Activated CD8-positive, alpha-beta memory T cell treated with anti-CD3 and anti-CD28 coated beads, Interleukin-2, amount 50 U/mL, for 24 hours (primary cell): ENCODE measurements around the gene PTOV1.
"Not testable (repeated sequence)": the region's sequence is repeated elsewhere in the genome, so short reads cannot be mapped to it uniquely, and the experiment has no call there.

ENCODE experiments used
- DNase-seq: peaks from one replicate; pipeline ENCODE4 v3.0.0-alpha.2; 2020; ENCODE audit errors: extremely low read depth

The PTOV1 gene

DNA sequence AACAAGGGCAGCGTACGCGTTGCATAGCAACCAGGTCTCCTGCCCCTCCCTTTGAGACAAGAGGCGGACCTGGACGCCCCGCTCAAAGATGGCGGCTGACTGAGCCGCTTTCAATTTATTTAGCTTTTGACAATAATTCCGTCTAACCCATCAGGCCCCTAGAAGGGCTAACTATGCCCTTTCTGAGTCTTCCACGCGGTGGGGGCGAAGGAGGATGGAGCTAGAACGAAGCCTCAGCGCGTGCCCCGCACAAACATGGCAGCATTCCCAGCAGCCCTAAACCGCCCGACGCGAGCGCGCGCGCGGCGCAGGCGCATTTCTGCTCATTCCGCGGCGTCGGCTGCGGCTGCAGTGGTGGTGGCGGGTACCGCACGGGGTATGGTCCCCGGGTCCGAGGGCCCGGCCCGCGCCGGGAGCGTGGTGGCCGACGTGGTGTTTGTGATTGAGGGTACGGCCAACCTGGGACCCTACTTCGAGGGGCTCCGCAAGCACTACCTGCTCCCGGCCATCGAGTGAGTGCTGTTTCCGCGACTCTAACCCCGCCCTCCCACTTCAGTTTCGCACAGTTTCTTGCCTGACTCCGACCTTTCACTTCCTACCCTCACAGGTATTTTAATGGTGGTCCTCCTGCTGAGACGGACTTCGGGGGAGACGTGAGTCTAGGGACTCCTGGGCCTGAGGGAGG lies 32.9 kb upstream of the PTOV1 start, which contains the start of gene MED25:
Gene MED25, plus strand, starts transcription at position 326 of the 685 bp plus-strand sequence. Its CDS starts 53 bp downstream, at position 379.
- DNase-seq = peak; percentile 66

DNA sequence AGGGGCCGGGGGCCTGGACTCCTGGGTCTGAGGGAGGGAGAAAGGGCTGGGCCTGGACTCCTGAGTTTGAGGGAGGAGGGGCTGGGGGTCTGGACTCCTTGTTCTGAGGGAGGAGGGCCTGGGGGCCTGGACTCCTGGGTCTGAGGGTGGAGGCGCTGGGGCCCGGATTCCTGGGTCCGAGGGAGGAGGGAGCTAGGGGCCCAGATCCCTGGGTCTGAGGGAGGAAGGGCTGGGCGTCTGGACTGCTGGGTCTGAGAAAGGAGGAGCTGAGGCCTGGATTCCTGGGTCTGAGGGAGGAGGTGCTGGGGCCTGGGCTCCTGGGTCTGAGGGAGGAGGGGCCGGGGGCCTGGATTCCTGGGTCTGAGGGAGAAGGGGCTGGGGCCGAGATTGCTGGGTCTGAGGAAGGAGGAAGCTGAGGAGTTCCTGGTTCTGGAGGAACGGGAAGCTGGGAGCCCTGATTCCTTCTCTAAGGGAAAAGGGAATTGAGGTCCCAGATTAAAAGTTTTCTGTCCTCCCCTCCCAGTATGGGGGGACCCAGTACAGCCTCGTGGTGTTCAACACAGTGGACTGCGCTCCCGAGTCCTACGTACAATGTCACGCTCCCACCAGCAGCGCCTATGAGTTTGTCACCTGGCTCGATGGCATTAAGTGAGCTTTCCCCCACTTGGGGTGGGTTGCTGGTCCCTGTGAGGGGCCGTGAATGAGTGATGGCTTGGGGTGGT lies 32.1 kb upstream of the PTOV1 start:
- DNase-seq = no peak

DNA sequence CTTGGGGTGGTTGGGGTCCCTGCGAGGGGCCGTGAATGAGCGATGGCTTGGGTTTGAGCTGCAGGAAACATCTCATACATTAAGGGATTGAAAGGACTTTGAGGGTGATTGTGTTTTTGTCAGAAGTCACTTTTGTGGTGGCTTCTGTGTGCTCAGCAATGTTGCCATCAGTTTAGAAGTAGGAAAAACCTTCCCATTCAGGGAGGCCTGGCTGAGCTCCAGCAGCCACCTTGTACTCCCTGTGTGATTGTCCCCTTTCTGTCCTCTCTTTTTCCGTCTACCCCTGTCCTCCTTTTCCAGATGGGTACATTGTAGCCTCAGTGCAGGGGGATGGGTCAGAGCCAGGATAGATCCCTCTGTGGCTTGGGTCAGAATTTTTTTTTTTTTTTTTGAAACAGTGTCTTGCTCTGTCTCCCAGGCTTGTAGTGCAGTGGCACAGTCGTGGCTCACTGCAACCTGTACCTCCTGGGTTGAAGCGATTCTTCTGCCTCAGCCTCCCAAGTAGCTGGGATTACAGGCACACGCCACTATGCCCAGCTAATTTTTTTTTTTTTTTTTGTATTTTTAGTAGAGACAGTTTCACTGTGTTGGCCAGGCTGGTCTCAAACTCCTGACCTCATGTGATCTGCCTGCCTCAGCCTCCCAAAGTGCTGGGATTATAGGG lies 31.4 kb upstream of the PTOV1 start:
- DNase-seq = not testable (repeated sequence)

DNA sequence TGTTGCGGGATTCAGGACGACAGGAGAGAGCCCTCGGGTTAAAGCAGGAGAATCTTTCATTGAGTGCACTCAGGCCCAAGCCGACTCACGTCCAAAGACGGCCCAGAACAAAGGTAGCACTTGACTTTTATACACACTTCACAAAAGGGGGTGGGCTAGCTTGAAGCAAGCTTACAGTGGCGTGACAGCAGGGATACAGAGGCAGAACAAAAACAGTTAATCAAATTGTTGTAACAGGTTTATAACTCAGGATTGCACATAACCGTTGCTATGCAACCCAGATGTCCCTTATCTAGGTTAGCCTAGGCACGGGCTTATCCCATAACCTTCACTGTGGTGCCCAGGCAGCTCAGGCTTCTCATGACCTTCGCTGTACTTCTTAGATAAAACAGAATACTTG lies 30.8 kb upstream of the PTOV1 start:
- DNase-seq = no peak

DNA sequence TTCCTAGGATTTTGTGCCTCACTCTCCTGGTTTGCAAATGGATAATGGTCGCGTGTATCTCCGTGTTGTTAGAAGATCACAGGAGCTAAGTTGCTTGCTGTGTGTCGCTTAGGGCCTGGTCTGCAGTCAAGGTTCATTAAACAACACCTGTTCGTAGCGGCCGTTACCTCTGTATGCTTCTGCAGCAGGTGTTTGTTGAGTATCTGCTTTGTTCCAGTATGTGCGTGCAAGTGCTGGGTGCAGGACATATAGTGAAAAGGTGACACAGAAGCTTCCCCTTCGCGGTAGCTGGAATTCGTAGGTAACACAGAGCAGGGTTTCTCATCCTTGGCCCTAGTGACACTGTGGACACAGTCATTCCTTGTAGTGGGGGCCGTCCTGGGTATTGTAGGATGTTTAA lies 27.5 kb upstream of the PTOV1 start:
- DNase-seq = no peak

DNA sequence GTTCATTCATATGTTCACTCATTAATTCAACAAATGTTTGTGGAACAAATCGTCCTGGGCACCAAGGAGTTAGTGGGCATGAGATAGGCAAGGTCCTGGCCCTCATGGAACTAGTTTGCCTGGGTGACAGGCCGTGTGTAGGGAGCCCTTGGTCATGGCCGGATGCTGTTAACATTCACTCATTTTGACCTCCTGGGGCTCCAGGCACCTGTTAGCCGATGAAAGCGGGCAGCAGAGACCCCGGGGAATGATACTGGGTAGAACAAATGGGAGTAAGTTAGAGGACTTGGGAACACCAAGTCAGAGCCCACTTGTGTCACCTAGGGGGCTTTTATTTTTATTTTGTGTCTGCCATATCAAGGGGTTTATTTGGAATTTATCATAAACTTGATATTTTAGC lies 26.3 kb upstream of the PTOV1 start:
- no peak for DNase-seq

DNA sequence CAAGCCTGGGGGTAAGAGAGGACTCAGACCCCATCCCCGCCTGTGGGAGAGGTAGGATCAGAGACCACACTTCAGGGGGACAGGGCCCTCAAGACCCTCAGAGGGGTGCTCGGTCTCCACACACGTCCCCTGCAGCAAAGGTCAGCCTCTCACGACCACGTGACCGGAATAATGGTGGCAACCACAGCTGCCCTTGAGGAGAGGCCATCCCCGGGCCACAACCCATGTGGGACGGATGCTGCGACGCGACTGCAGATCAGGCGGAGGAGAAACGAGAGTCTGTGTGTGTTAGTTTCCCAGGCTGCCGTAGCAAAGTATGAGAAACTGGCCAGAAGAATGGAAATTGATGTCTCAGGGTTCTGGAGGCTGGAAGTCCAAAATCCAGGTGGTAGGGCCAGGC lies 23.9 kb upstream of the PTOV1 start:
- no peak for DNase-seq

DNA sequence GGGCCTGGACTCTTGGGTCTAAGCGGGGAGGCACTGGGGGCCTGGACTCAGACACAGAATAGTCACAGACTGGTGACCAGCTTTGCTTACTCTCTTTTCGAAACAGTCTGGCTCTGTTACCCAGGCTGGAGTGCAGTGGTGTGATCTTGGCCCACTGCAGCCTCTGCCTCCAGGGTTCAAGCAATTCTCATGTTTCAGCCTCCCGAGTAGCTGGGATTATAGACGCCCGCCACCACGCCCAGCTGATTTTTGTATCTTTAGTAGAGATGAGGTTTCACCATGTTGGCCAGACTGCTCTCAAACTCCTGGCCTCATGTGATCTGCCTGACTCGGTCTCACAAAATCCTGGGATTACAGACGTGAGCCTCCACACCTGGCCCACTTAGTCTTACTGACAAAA lies 21.8 kb upstream of the PTOV1 start:
- no peak for DNase-seq

DNA sequence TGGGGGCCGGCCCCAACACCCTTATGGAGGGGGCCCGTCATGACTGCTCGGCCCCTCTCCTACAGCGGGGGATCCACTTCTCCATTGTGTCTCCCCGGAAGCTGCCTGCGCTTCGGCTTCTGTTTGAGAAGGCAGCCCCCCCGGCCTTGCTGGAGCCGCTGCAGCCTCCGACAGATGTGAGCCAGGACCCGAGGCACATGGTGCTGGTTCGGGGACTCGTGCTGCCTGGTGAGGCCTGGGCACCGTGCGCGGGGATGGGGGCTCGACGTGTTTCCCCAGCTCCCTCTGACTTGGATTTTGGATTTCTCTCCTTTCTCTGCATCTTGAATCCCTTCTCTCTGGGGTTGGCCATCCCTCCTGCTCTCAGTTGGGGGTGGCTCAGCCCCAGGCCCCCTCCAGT lies 21.2 kb upstream of the PTOV1 start:
- DNase-seq = no peak

DNA sequence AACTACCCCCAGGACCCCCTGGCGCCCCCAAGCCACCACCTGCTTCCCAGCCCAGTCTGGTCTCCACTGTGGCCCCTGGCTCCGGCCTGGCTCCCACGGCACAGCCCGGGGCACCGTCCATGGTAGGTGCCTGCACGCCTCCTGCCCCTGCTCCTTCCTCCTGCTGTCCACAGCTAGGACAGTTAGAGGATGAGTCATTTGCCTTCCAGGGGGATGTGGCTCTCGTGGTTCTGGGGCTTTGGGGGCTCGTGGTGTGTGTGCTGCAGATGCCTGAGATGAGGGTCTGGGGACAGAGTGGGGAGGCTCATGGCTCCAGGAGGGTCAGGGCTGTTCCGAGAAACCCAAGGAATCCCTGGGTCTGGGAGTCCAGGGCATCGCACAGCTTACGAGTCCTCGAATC lies 20.2 kb upstream of the PTOV1 start:
- no peak for DNase-seq

DNA sequence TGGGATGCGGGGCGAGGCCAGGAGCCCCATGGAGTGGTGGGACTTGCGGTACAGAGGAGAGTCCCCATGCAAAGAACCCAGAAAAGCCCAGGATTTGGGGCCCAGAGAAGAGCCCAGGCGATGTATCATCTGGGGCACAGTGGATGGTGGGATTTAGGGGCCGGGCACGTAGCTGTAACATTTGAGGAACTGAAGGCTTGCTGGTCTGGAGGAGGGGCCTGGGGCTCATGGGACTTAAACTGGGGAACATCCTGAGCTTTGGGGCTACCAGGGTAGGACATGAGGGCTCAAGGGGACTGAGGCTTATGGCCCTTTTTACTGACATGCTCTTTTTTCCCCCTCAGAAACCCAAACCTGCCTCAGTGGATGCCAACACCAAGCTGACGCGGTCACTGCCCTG lies 19.4 kb upstream of the PTOV1 start:
- DNase-seq = no peak

DNA sequence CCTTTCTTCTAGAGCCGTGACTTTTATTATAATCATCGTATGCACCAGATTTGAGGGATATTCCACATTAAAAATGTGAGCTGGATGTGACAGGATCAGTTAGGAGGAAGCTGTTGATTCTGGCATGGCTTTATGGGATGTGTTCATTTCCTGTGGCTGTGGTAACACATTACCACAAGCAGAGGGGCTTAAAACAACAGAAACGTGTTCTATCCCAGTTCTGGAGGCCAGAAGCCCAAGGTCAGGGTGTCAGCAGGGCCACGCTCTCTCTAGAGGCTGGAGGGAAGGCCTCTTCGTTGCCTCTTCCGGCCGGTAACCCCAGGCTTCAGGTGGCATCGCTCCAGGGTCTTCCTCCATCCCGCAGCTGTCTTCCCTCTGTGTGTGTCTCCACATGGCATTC lies 18.4 kb upstream of the PTOV1 start:
- no peak for DNase-seq

DNA sequence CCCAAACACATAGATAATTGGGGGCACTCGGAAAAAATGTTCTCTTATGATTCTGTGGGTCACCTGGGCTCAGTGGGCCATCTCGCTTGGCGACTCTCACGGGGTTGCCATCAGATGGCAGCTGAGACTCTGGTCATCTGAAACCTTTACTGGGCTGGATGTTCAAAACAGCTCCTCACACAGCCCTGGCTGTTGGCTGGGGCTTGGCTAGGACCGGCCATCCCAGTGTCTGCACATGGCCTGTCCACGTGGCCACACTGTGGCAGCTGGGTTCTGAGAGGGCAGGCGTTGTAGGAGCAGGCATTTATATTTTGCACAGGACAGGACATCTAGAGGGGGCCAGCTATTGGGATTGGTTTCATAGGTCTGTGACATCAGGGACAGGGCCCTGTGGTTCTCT lies 17.4 kb upstream of the PTOV1 start:
- no peak for DNase-seq

DNA sequence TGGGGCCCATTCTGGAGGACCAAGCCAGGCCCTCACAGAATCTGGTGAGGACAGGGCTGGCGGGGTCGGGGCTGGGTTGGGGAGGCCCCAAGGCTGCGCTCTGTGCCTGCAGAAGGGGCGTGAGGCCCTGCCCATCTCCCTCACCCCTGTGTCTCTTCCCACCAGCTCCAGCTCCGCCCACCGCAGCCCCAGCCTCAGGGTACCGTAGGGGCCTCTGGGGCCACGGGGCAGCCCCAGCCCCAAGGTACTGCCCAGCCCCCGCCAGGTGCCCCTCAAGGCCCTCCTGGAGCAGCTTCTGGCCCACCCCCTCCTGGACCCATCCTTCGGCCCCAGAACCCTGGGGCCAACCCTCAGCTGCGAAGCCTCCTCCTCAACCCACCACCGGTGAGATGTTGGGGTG lies 15.4 kb upstream of the PTOV1 start:
- DNase-seq = no peak

DNA sequence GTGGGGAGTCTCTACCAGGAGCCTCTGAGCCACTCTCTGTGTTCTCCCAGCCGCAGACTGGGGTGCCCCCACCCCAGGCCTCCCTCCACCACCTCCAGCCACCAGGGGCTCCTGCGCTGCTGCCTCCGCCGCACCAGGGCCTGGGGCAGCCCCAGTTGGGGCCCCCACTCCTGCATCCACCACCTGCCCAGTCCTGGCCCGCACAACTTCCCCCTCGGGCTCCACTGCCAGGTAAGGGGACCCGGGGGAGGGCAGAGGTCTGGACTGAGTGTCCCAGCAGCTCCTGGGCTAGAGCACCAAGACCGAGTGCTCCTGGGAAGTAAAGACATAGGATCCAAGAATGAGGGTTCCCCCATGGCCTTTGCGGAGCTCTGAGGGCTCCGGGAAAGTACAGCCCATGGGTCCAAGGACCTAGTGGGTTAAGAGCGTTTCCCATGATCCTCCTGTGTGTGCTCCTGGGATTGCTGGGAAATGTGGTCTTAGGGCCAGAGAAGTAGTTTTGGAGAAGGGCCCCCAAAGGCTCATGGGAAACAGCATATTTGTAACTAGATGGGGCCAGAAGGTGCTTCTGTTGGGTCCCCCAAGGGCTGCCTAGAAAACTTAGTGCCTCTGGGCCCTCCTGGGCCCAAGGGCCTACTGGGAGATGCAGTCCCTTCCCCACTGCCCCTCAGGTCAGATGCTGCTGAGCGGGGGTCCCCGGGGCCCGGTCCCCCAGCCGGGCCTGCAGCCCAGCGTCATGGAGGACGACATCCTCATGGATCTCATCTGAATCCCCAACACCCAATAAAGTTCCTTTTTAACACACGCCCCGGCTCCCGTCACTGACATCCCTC lies 14.6 kb upstream of the PTOV1 start:
- DNase-seq = no peak

DNA sequence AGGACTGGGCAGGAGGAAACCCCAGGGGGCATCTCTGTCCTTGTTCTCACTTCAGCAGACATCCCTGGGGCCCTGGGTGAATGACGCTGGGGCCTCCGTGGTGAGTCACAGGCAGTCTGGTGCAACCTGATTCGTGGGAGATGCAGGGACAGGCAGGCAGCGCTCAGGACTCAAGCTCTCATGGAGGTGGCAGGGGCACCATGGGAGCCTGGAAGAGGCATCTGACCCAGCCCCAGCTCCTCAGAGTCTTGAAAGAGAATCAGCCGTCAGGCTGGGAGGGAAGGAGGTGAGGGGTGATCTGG lies 14.0 kb upstream of the PTOV1 start:
- no peak for DNase-seq

DNA sequence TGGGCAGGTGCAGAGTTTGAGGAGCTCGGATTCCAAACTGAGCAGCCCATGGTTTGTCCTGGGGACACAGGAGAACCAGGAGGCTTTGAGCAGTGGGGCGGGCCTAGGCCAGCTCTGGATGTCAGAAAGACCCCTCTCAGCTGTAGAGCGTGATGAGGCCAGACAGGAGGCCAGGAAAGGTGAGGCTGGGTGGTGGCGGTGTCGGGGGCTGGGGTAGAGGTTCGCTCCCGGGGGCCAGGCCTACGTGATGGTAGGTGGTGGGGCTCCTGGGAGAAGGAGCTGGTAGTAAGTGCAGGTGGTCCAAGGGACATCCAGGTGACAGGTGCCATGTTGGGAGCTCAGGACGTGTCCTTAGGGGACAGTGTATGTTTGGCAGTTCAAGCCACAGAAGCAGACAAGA lies 13.5 kb upstream of the PTOV1 start:
- DNase-seq = no peak

DNA sequence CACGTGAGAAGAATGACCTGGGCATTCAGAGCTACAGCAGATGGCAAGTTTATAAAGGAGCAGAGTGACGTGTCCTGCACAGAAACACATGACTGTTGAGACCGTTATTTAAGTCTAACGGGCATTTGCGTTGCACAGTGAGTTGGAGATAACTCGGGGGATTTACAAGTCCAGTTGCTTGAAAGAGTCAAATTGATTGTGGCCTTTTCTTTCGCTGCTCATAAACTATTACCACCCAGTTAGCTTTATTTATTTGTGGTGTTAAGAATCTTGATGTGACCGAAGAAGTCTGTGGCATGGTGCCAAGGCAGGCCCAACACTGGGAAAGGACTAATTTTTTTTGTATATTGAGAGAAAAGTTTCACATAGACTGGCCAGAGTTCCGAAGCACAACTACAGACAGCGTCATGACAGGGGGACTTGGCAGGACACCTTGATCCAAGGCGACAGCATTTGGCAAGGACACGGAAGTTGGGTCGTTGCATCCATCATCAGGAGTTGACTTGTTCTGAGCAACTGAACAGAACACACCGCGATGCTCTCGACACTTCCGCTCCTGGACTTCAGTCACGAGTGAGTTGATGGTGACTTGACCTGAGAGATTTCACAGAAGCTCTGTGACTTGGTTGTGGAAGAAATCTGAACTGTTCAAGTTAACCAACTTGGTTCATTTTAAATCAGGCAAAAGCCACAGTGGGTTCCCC lies 11.9 kb upstream of the PTOV1 start:
- DNase-seq = no peak

DNA sequence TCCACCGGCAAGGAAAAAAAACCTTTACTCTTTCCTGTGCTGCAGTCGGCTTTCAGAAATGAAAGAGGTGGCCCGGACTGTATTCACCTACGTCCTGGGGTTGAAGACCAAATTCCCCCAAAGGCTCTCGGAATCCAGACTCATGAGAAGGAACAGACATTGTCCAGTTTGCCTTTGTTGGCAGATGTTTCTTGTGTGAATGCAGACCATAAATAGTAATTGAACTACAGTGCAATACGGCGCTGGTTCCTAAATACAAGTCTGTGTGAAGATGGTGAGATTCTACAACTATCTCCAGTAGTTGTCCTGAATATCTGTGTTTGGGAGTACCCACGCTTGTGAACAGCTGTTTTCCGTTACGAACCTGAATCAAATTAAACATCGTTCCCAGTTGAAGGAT lies 11.2 kb upstream of the PTOV1 start:
- DNase-seq = no peak

DNA sequence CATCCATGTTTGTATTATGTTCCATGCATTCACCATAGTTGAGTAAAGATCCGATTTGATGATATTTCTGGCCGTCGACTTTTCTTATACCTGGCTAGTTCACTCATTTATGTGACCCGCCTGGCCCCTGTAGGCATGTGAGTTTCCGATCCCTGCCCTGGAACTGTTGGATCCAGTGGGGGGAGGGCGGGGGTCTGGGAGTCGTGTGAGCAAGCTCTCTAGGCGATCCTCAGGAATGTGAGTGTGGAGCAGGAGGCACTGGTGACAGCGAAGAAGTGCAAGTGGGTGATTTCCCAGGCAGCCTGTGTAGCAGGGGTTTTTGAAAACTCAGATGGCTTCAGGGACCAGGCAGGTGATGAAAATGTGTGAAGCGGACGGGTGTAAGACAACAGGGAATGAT lies 10.6 kb upstream of the PTOV1 start:
- no peak for DNase-seq

DNA sequence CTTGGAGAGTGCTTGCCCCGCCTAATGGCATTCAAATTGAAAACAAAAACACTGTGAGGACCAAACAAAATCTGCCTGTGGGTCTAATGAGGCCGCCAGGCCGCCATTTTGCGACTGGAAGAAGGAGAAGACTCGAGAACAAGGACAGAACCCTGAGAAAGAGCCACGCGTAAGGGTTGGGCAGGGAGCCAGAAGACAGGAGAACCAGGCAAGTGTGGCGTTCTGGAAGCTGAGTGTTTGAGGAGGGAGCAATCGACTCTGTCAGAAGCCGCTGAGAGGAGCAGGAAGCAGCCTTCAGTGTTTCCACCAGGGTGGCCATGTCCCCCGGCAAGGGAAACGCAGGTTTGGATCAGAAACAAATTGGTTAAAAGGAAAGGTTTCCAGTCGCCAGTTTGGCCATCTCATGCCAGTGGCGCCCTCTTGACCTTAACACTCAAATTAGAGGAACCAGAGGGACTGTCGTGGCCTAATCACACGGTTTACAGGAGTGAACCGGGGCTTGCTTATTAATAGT lies 10.2 kb upstream of the PTOV1 start:
- DNase-seq = no peak

DNA sequence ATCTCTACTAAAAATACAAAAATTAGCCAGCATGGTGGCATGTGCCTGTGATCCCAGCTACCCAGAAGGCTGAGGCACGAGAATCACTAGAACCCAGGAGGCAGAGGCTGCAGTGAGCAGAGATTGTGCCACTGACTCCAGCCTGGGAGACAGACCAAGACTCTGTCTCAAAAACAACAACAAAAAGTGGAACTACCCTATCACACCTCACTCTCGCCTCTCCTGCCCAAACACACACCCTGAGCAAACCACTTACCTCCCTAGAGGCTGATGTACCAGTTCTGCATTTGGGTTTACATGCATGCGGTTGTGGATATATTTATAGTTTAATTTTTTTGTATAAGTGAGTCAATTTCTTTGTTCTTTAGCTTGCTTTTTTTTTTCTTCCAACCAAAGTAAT lies 7.7 kb upstream of the PTOV1 start:
- no peak for DNase-seq
